ENCODE results near the gene SARM1. TPM values are rescaled to one million over a fixed set of nuclear protein-coding genes. Genes with fewer than 3 reads are reported as not detected.
A peak's percentile ranks its signal among the peaks of the same experiment; 100 is the strongest.

SARM1 gene
- total RNA-seq, 4 donors from 2014 or later: 6.0 to 22.1 (median 9.5) TPM

- Histone ChIP-seq H3K36me3 (no peaks in the 10 kb centered on the region), H3K4me1 (peaks cover 0 to 15% (median 6%) of the 10 kb centered on the region in 4 donors), H3K9me3 (no peaks in the 10 kb centered on the region), H3K27me3 (no peaks in the 10 kb centered on the region), H3K4me3 (no peak overlapping the region), H3K27ac (no peak overlapping the region)
- DNase-seq: no peak
- intact Hi-C loops (cut with DNase I; ENCODE audit: low total_unique reads): loop anchor here (5.0 kb wide), 1 partner anchor 162 kb away; no protein-coding TSS in a partner anchor
- 86 to 89% methylated on average over 4 to 10 of the region's 10 CpGs for WGBS, 2 donors (ENCODE audit: low coverage in 1 of 2)
- no peak for TF ChIP-seq POLR2AphosphoS5 (IDR thresholded peaks at IDR 0.05)
- no peak for TF ChIP-seq CTCF (IDR thresholded peaks at IDR 0.05)
- no peak for TF ChIP-seq EP300 (IDR thresholded peaks at IDR 0.05; ENCODE audit: low read depth)
- TF ChIP-seq POLR2A (IDR thresholded peaks at IDR 0.05): no peak
- in situ Hi-C loops (cut with MboI; ENCODE audit: low pct_ligation_motif_present in 1 of 4, low pct_unique_long_range_greater_than_20kb in 1 of 4, low sequenced_read_pairs in 3 of 4): no loop called here
These were observed 8.6 kb downstream of the SARM1 start for GRCh38 chr17:28379814-28380801.

- Histone ChIP-seq H3K4me1 (peaks cover 0 to 19% (median 8%) of the 10 kb centered on the region in 4 donors), H3K27me3 (no peaks in the 10 kb centered on the region), H3K4me3 (peak overlapping the region in 1 of 4 donors; percentile 20), H3K9me3 (no peaks in the 10 kb centered on the region), H3K27ac (no peak overlapping the region), H3K36me3 (no peaks in the 10 kb centered on the region)
- intact Hi-C loops (cut with DNase I; ENCODE audit: low total_unique reads) (loop anchor here (5.0 kb wide), 1 partner anchor 161 kb away; no protein-coding TSS in a partner anchor), in situ Hi-C loops (cut with MboI; ENCODE audit: low pct_ligation_motif_present in 1 of 4, low pct_unique_long_range_greater_than_20kb in 1 of 4, low sequenced_read_pairs in 3 of 4) (no loop called here)
- peak; percentile 47 for DNase-seq
- TF ChIP-seq POLR2A (IDR thresholded peaks at IDR 0.05): no peak
- peak; percentile 20 to 36 (median 25) for TF ChIP-seq CTCF (IDR thresholded peaks at IDR 0.05)
- 44% methylated on average over 42 of the region's 72 CpGs; no CpG with 5 or more reads in 1 of the 2 donors for WGBS, 2 donors (ENCODE audit: low coverage in 1 of 2)
These were observed 9.8 kb downstream of the SARM1 start for GRCh38 chr17:28381141-28381825.

- H3K27me3 ChIP-seq: no peaks in the 10 kb centered on the region
These were observed 13.0 kb downstream of the SARM1 start for GRCh38 chr17:28384281-28385036.

More at GRCh38 chr17:28384281-28385036, 13.0 kb downstream of the SARM1 start:
- Histone ChIP-seq H3K27ac (peak overlapping the region; percentile 63 to 74 (median 70)), H3K4me3 (peak overlapping the region; percentile 10 to 53 (median 41)), H3K9me3 (no peaks in the 10 kb centered on the region), H3K4me1 (peaks cover 0 to 19% (median 8%) of the 10 kb centered on the region in 4 donors), H3K36me3 (peaks cover 0 to 11% (median 4%) of the 10 kb centered on the region in 4 donors)
- in situ Hi-C loops (cut with MboI; ENCODE audit: low pct_ligation_motif_present in 1 of 4, low pct_unique_long_range_greater_than_20kb in 1 of 4, low sequenced_read_pairs in 3 of 4) (no loop called here), intact Hi-C loops (cut with DNase I; ENCODE audit: low total_unique reads) (loop anchor here (5.0 kb wide), 2 partner anchors 158 to 1868 kb away; no protein-coding TSS in a partner anchor)
- WGBS, 2 donors (ENCODE audit: low coverage in 1 of 2): 14 to 43% methylated on average over 11 to 44 of the region's 56 CpGs
- TF ChIP-seq POLR2AphosphoS5 (IDR thresholded peaks at IDR 0.05): peak in 2 of 3 donors; percentile 79 to 85
- TF ChIP-seq CTCF (IDR thresholded peaks at IDR 0.05): peak in 1 of 5 experiments; percentile 3
- peak; percentile 73 for TF ChIP-seq POLR2A (IDR thresholded peaks at IDR 0.05)
- no peak for TF ChIP-seq EP300 (IDR thresholded peaks at IDR 0.05; ENCODE audit: low read depth)
- DNase-seq: peak; percentile 84
